Trophoblast cell (in vitro differentiated cells and primary cell): ENCODE measurements around the gene NUB1.
A peak's percentile ranks its signal among the peaks of the same experiment; 100 is the strongest.

Experiments
- DNase-seq, 2 donors: peaks; one replicate each; pipeline ENCODE4 v3.0.0-alpha.2; 2016
- H2AFZ ChIP-seq: 2 replicates; pipeline ENCODE4 v1.6.1; 2013; ENCODE audit warnings: low read length, moderate library complexity, mild to moderate bottlenecking; ENCODE audit not compliant: insufficient read depth, poor library complexity
- H2AK5ac ChIP-seq: 2 replicates; pipeline ENCODE4 v1.6.1; 2013; ENCODE audit warnings: mild to moderate bottlenecking, low read length
- H2BK120ac ChIP-seq: 2 replicates; pipeline ENCODE4 v1.6.1; 2013; ENCODE audit warnings: low read length, mild to moderate bottlenecking, moderate library complexity; ENCODE audit not compliant: insufficient read depth, poor library complexity
- H2BK12ac ChIP-seq: 2 replicates; pipeline ENCODE4 v1.6.1; 2013; ENCODE audit warnings: mild to moderate bottlenecking, low read length, moderate library complexity
- H2BK5ac ChIP-seq: 2 replicates; pipeline ENCODE4 v1.6.1; 2013; ENCODE audit warnings: low read length, low read depth, moderate library complexity, mild to moderate bottlenecking; ENCODE audit not compliant: poor library complexity
- H3K14ac ChIP-seq: 2 replicates; pipeline ENCODE4 v1.6.1; 2013; ENCODE audit warnings: mild to moderate bottlenecking, low read length
- H3K18ac ChIP-seq: 2 replicates; pipeline ENCODE4 v1.6.1; 2013; ENCODE audit warnings: mild to moderate bottlenecking, low read length
- H3K23ac ChIP-seq: 2 replicates; pipeline ENCODE4 v1.6.1; 2013; ENCODE audit warnings: low read length
- H3K27ac ChIP-seq: 2 replicates; pipeline ENCODE4 v1.5.1; 2013; ENCODE audit warnings: low read depth, mild to moderate bottlenecking, inconsistent platforms, low read length, moderate library complexity
- H3K27me3 ChIP-seq: 2 replicates; pipeline ENCODE4 v1.6.1; 2013; ENCODE audit warnings: inconsistent platforms, mild to moderate bottlenecking, low read length, moderate library complexity; ENCODE audit not compliant: insufficient read depth
- H3K36me3 ChIP-seq, 2 experiments: 1 replicate in 1 of 2; 2 replicates in 1 of 2; pipeline ENCODE4 v1.6.1; 2013; ENCODE audit warnings: low read length in 2 of 2, mild to moderate bottlenecking in 2 of 2, moderate library complexity in 1 of 2; ENCODE audit not compliant: insufficient read depth in 2 of 2, control insufficient read depth in 1 of 2
- H3K4ac ChIP-seq: 2 replicates; pipeline ENCODE4 v1.6.1; 2013; ENCODE audit warnings: low read depth, mild to moderate bottlenecking, low read length, moderate library complexity
- H3K4me1 ChIP-seq, 2 experiments: 1 replicate in 1 of 2; 2 replicates in 1 of 2; pipeline ENCODE4 v1.6.1; 2013; ENCODE audit warnings: low read length in 2 of 2, mild to moderate bottlenecking in 2 of 2, moderate library complexity in 1 of 2; ENCODE audit not compliant: insufficient read depth in 2 of 2, control insufficient read depth in 1 of 2
- H3K4me2 ChIP-seq: 2 replicates; pipeline ENCODE4 v1.6.1; 2013; ENCODE audit warnings: inconsistent platforms, mild to moderate bottlenecking, low read length, moderate library complexity
- H3K4me3 ChIP-seq: 2 replicates; pipeline ENCODE4 v1.5.1; 2013; ENCODE audit warnings: mild to moderate bottlenecking, low read depth, low read length, inconsistent platforms
- H3K79me1 ChIP-seq: one replicate; pipeline ENCODE4 v1.6.1; 2013; ENCODE audit warnings: low read length
- H3K79me2 ChIP-seq: 2 replicates; pipeline ENCODE4 v1.6.1; 2013; ENCODE audit warnings: low read length, mild to moderate bottlenecking; ENCODE audit not compliant: control insufficient read depth, insufficient read depth, poor library complexity
- H3K9ac ChIP-seq: 2 replicates; pipeline ENCODE4 v1.6.1; 2013; ENCODE audit warnings: mild to moderate bottlenecking, low read length
- H3K9me3 ChIP-seq: 2 replicates; pipeline ENCODE4 v1.6.1; 2013; ENCODE audit warnings: low read depth, mild to moderate bottlenecking, control low read depth, inconsistent platforms, low read length; ENCODE audit not compliant: insufficient read depth
- H4K12ac ChIP-seq: 2 replicates; pipeline ENCODE4 v1.6.1; 2013; ENCODE audit warnings: low read depth, mild to moderate bottlenecking, low read length, moderate library complexity
- H4K8ac ChIP-seq: 2 replicates; pipeline ENCODE4 v1.6.1; 2013; ENCODE audit warnings: low read depth, mild to moderate bottlenecking, low read length, moderate library complexity
- H4K91ac ChIP-seq: one replicate; pipeline ENCODE4 v1.6.1; 2013; ENCODE audit warnings: low read depth, mild to moderate bottlenecking, low read length, moderate library complexity
- WGBS: extraction: QIAGEN DNeasy Blood & Tissue Kit; methylation state at CpG from one replicate; pipeline ENCODE4 v1.1.7; 2013; ENCODE audit warnings: missing lambda C conversion rate; ENCODE audit not compliant: insufficient read length, insufficient coverage; ENCODE audit errors: extremely low coverage; 5-methylcytosine and 5-hydroxymethylcytosine counted together

The NUB1 gene

DNA sequence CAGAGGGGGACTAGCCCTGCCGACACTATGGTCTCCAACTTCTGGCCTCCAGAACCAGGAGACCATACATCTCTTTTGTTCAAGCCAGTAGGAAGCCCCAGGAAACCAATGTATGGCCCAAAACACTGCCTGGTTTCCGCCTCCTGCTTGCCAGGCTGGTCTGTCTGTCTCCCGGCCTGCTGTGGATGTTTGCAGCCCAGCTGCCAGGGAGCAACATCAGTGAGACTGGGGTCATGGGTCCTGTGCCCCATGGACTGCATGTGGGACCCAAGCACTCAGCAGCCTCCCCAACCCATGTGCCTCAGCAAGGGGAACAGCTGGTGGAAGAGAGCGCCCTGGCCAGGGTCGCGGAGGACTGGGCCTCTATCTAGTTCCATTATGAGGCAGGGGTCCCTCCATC lies 33.4 kb upstream of the NUB1 start:
- Histone ChIP-seq H3K36me3 (no peaks in the 10 kb centered on the region), H3K79me1 (no peaks in the 10 kb centered on the region), H3K27me3 (no peaks in the 10 kb centered on the region), H4K8ac (no peak overlapping the region), H3K23ac (no peak overlapping the region), H3K9me3 (peaks cover 8% of the 10 kb centered on the region), H4K91ac (no peak overlapping the region), H3K27ac (no peak overlapping the region), H3K4ac (no peak overlapping the region), H2BK5ac (no peak overlapping the region), H2AK5ac (no peak overlapping the region), H3K4me1 (peaks cover 3% of the 10 kb centered on the region in 2 experiments), H3K4me3 (no peak overlapping the region), H2BK120ac (no peak overlapping the region), H3K18ac (no peak overlapping the region), H2AFZ (no peak overlapping the region), H3K79me2 (no peaks in the 10 kb centered on the region), H3K9ac (no peak overlapping the region), H3K14ac (no peak overlapping the region), H2BK12ac (no peak overlapping the region), H4K12ac (no peak overlapping the region), H3K4me2 (no peak overlapping the region)
- WGBS: no CpG with 5 or more reads among the region's 6 CpGs
- DNase-seq: no peak

DNA sequence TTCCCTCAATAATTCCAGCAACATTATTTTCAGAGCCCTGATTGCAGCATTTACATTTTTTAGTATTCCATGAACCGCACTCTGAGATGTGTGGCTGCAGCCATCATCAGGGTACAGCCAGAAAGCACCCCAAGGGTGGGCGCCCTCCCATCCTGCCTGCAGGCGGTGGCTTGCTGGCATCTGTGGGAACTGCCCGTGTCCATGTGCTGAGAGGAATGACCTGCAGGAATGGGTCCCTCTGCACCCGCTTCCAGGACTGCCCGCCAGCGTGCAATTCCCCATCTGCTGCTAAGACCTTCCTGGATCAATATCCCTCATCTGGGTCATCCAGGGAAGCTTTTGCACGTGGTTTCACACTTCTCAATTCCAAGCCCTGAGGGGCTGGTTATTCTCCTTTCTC lies 32.8 kb upstream of the NUB1 start:
- Histone ChIP-seq H3K36me3 (no peaks in the 10 kb centered on the region), H2BK12ac (no peak overlapping the region), H3K18ac (no peak overlapping the region), H3K9me3 (peaks cover 10% of the 10 kb centered on the region), H3K79me2 (no peaks in the 10 kb centered on the region), H3K4ac (no peak overlapping the region), H3K79me1 (no peaks in the 10 kb centered on the region), H3K4me3 (no peak overlapping the region), H4K8ac (no peak overlapping the region), H2AK5ac (no peak overlapping the region), H3K27me3 (no peaks in the 10 kb centered on the region), H3K14ac (no peak overlapping the region), H3K4me2 (no peak overlapping the region), H2AFZ (no peak overlapping the region), H4K12ac (no peak overlapping the region), H3K27ac (no peak overlapping the region), H4K91ac (no peak overlapping the region), H2BK120ac (no peak overlapping the region), H3K4me1 (peaks cover 0 to under 1% of the 10 kb centered on the region in 2 experiments), H2BK5ac (no peak overlapping the region), H3K23ac (no peak overlapping the region), H3K9ac (no peak overlapping the region)
- WGBS: no CpG with 5 or more reads among the region's 8 CpGs
- DNase-seq: no peak

GRCh38 chr7:151309311-151309710 lies 32.3 kb upstream of the NUB1 start:
- Histone ChIP-seq H2AFZ (no peak overlapping the region), H3K27ac (no peak overlapping the region), H3K36me3 (no peaks in the 10 kb centered on the region), H4K8ac (no peak overlapping the region), H3K4ac (no peak overlapping the region), H2BK5ac (no peak overlapping the region), H3K4me3 (no peak overlapping the region), H4K91ac (no peak overlapping the region), H3K14ac (no peak overlapping the region), H3K79me2 (no peaks in the 10 kb centered on the region), H2BK120ac (no peak overlapping the region), H2AK5ac (no peak overlapping the region), H3K18ac (no peak overlapping the region), H2BK12ac (no peak overlapping the region), H3K4me1 (no peaks in the 10 kb centered on the region), H3K4me2 (no peak overlapping the region), H3K9me3 (peaks cover 11% of the 10 kb centered on the region), H3K27me3 (no peaks in the 10 kb centered on the region), H3K79me1 (no peaks in the 10 kb centered on the region), H3K9ac (no peak overlapping the region), H3K23ac (no peak overlapping the region), H4K12ac (no peak overlapping the region)
- WGBS: no CpG with 5 or more reads among the region's 4 CpGs
- DNase-seq: no peak

- Histone ChIP-seq H3K4me2 (no peak overlapping the region), H3K27me3 (no peaks in the 10 kb centered on the region), H2BK12ac (no peak overlapping the region), H3K23ac (no peak overlapping the region), H3K27ac (no peak overlapping the region), H3K79me2 (no peaks in the 10 kb centered on the region), H3K4me3 (no peak overlapping the region), H4K8ac (no peak overlapping the region), H3K79me1 (no peaks in the 10 kb centered on the region), H2BK5ac (no peak overlapping the region), H4K12ac (no peak overlapping the region), H2AFZ (no peak overlapping the region), H3K4ac (no peak overlapping the region), H3K4me1 (no peaks in the 10 kb centered on the region), H3K18ac (no peak overlapping the region), H3K9me3 (peaks cover 11% of the 10 kb centered on the region), H2AK5ac (no peak overlapping the region), H3K36me3 (no peaks in the 10 kb centered on the region), H3K9ac (no peak overlapping the region), H3K14ac (no peak overlapping the region), H2BK120ac (no peak overlapping the region), H4K91ac (no peak overlapping the region)
- WGBS: no CpG with 5 or more reads among the region's 4 CpGs
- DNase-seq: peak in 1 of 2 donors; percentile 75
Observed at GRCh38 chr7:151310578-151310977, 31.0 kb upstream of the NUB1 start.
